ENCODE results near the gene VSIR. TPM values are rescaled to one million over a fixed set of nuclear protein-coding genes. Genes with fewer than 3 reads are reported as not detected.

Gene VSIR
- polyA plus RNA-seq, 3 donors from 2014 or later = 183 to 376 (median 274) TPM

DNA sequence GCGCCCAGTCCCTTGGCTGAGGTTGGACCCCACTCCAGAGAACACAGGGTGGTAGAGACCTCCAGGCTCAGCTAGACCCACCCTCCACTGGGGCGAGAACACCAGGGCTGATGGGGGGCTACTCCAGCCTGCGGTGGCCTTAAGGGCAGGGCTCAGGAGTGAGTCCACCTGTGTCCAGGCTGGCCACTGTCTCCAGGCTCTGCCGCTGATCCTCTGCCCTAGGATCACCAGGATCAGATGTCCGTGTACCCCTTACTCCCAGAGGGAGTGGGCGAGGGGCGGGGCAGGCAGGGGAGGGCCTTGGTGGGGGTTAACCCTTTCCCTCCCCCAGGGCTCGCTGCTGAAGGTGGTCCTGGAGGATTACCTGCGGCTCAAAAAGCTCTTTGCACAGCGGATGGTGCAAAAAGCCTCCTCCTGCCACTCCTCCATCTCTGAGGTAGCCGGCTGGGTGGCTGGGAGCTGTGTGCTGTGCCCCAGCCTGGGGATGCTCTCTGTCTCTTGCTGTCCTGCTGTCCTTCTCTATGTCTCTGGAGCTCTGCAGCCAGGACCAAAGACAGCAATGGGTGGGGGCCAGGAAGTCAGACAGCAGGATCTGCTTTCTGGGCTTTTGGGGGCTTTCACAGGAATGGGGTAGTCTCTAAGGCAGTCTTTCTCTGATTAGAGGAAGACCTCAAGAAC lies 39.7 kb upstream of the VSIR start:
- H3K27ac Mint-ChIP-seq = peak overlapping the region in 1 of 6 donors; percentile 40

DNA sequence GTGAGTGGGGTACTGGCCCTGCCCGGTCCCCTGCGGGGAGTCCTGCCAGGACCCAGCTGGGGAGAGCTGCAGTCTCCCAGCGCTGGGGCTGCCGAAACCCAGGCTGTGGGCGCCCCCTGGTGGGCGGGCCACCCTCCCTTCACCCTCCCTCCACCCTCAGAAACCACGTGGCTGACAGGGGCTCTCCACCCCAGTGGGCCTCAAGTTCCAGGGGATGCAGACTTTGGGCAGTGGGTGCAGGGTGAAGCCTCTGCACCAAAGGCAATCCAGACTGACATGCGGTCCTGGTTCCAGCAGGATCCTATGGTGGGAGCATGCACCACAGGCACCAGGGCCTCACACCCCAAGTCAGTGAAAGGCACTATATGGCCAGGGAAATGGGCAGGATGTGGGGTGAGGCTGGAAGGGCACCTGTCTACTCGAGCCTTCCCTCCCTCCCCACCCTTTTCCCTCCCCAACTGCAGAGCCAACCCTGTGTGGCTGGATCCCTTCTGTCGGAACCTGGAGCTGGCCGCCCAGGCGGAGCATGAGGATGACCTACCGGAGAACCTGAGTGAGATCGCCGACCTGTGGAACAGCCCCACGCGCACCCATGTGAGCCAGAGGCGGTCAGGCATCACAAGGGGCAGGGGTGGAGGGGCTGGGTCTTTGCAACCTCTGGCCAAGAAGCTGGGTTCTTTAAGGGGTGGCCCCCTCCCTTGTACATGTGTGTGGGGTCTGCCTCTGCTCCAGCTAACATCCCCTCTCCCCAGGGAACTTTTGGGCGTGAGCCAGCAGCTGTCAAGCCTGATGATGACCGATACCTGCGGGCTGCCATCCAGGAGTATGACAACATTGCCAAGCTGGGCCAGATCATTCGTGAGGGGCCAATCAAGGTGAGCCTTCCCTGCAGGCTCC lies 38.9 kb upstream of the VSIR start:
- no peak overlapping the region for H3K4me3 Mint-ChIP-seq

More for the DNA sequence above, 39.7 kb upstream of the VSIR start:
- H3K36me3 Mint-ChIP-seq = peaks cover 7 to 22% (median 13%) of the 10 kb centered on the region in 3 donors
- no peaks in the 10 kb centered on the region for H3K9me3 Mint-ChIP-seq
- H3K4me1 Mint-ChIP-seq = peaks cover 0 to 1% of the 10 kb centered on the region in 2 donors
- no peak for DNase-seq
- H3K4me3 Mint-ChIP-seq = no peak overlapping the region
- peaks cover 0 to 3% (median 3%) of the 10 kb centered on the region in 3 donors for H3K27me3 Mint-ChIP-seq (ENCODE audit: low read depth in 3 of 3)

DNA sequence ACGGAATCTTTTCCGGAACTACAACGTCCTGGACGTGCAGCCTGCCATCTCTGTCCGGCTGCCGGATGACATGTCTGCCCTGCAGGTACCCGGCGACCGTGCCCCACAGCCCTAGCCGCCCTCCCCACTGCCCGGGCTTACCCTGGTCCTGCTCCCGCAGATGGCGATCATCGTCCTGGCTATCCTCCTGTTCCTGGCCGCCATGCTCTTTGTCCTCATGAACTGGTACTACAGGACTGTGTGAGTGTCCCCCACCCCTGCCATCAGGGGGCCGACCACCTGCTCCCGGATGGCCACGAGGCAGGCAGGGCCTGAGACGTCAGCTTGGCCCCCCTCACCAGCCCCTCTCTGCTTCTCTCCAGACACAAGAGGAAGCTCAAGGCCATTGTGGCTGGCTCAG lies 38.0 kb upstream of the VSIR start:
- peaks cover 0 to 1% of the 10 kb centered on the region in 2 donors for H3K4me1 Mint-ChIP-seq
- H3K27ac Mint-ChIP-seq = no peak overlapping the region
- peaks cover 1 to 9% (median 8%) of the 10 kb centered on the region in 3 donors for H3K36me3 Mint-ChIP-seq
- H3K27me3 Mint-ChIP-seq (ENCODE audit: low read depth in 3 of 3) = peaks cover 0 to 3% (median 3%) of the 10 kb centered on the region in 3 donors
- H3K4me3 Mint-ChIP-seq = no peak overlapping the region
- no peak for DNase-seq
- H3K9me3 Mint-ChIP-seq = no peaks in the 10 kb centered on the region

More for the DNA sequence above, 38.9 kb upstream of the VSIR start:
- Mint-ChIP-seq H3K9me3 (no peaks in the 10 kb centered on the region), H3K27ac (no peak overlapping the region), H3K36me3 (peaks cover 9 to 16% (median 10%) of the 10 kb centered on the region in 3 donors), H3K4me1 (peaks cover 0 to 1% of the 10 kb centered on the region in 2 donors), H3K27me3 (ENCODE audit: low read depth in 3 of 3) (peaks cover 0 to 3% (median 3%) of the 10 kb centered on the region in 3 donors)
- DNase-seq = peak; percentile 69 to 73 (median 72)

DNA sequence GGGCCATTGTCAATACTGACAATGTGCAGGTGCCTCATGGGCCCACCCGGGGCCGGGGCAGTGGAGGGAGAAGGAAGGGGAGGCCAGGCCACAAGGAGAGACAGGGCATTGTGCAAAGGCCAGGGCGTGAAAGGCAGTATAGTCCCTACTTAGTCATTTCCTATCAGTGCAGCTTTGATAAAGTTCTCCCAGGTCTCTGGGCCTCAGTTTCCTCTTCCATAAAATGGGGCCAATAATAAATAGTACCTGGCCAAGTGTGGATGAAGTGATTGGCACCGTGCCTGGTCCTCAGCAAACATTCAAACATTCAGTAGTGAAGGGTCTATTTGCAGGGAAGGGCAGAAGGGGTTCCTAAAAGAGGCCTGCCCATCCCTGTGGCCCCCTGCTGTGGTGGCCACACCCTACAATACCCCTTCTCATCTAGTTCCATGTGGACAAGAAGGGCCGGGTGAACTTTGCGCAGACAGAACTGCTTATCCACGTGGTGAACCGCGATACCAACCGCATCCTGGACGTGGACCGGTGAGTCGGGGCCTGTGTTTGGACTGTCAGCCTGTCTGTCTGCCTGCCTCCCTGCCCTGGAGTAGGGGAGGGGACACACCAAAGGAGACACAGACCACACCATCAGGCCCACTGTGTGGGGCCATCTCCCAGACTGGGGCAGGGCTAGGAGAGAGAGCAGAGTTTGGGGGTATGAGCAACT lies 36.9 kb upstream of the VSIR start:
- Mint-ChIP-seq H3K9me3 (no peaks in the 10 kb centered on the region), H3K27me3 (ENCODE audit: low read depth in 3 of 3) (peaks cover 0 to 2% (median 0%) of the 10 kb centered on the region in 3 donors), H3K36me3 (peaks cover 0 to 4% (median 0%) of the 10 kb centered on the region in 3 donors), H3K27ac (no peak overlapping the region), H3K4me1 (peaks cover 0 to 1% of the 10 kb centered on the region in 2 donors), H3K4me3 (no peak overlapping the region)
- DNase-seq = no peak

DNA sequence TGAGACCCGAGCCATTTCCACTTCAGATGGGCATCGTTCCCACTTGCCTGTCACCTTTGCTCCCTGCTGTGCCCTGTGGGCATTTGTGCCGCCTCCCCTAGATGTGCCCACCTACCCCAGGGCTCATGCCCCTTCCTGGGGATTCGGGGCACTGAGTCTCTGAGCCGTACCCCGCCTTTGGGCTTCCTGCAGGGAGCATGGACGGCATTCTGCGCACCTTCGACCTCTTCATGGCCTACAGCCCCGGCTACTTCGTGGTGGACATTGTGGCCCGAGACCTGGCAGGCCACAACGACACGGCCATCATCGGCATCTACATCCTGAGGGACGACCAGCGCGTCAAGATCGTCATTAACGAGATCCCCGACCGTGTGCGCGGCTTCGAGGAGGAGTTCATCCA lies 36.3 kb upstream of the VSIR start:
- H3K36me3 Mint-ChIP-seq = peaks cover 0 to 4% (median 0%) of the 10 kb centered on the region in 3 donors
- peaks cover 0 to 2% (median 0%) of the 10 kb centered on the region in 3 donors for H3K27me3 Mint-ChIP-seq (ENCODE audit: low read depth in 3 of 3)
- H3K4me3 Mint-ChIP-seq = no peak overlapping the region
- H3K27ac Mint-ChIP-seq = peak overlapping the region in 1 of 6 donors; percentile 20
- DNase-seq = no peak
- no peaks in the 10 kb centered on the region for H3K9me3 Mint-ChIP-seq
- peaks cover 0 to 1% of the 10 kb centered on the region in 2 donors for H3K4me1 Mint-ChIP-seq

DNA sequence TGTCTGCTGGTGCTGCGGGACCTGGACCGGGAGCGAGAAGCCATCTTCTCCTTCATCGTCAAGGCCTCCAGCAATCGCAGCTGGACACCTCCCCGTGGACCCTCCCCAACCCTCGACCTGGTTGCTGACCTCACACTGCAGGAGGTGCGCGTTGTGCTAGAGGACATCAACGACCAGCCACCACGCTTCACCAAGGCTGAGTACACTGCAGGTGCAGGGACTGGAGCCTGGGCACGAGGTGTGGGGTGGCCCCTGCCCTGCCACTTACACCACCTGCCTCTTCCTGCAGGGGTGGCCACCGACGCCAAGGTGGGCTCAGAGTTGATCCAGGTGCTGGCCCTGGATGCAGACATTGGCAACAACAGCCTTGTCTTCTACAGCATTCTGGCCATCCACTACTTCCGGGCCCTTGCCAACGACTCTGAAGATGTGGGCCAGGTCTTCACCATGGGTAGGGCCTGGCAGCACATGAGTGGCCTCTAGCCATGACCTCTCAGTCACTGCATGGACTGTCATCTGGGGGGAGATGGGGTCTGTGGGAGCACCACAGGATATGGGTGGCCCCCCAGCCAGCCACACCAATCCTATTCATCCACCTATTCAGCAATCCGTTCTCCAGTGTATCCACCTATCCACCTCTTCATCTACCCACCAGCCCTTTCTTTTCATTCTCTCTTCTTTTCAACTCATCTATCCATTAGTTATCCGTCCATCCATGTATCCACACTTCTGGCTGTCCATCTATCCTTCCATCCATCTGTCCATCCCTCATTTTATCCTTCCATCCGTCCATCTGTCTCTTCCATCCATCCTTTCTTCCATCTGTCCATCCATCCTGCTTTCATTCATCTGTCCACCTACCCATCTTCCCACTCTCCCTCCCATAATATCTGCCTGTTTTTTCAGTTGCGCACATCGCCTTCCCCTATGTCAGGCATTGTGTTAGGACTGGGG lies 34.5 kb upstream of the VSIR start:
- H3K27me3 Mint-ChIP-seq (ENCODE audit: low read depth in 3 of 3) = peaks cover 0 to 2% (median 1%) of the 10 kb centered on the region in 3 donors
- no peak overlapping the region for H3K4me3 Mint-ChIP-seq
- no peak for DNase-seq
- peaks cover 0 to 4% (median 0%) of the 10 kb centered on the region in 3 donors for H3K36me3 Mint-ChIP-seq
- peak overlapping the region in 1 of 6 donors; percentile 5 for H3K27ac Mint-ChIP-seq
- H3K9me3 Mint-ChIP-seq = no peaks in the 10 kb centered on the region
- H3K4me1 Mint-ChIP-seq = peaks cover 0 to 1% of the 10 kb centered on the region in 2 donors

DNA sequence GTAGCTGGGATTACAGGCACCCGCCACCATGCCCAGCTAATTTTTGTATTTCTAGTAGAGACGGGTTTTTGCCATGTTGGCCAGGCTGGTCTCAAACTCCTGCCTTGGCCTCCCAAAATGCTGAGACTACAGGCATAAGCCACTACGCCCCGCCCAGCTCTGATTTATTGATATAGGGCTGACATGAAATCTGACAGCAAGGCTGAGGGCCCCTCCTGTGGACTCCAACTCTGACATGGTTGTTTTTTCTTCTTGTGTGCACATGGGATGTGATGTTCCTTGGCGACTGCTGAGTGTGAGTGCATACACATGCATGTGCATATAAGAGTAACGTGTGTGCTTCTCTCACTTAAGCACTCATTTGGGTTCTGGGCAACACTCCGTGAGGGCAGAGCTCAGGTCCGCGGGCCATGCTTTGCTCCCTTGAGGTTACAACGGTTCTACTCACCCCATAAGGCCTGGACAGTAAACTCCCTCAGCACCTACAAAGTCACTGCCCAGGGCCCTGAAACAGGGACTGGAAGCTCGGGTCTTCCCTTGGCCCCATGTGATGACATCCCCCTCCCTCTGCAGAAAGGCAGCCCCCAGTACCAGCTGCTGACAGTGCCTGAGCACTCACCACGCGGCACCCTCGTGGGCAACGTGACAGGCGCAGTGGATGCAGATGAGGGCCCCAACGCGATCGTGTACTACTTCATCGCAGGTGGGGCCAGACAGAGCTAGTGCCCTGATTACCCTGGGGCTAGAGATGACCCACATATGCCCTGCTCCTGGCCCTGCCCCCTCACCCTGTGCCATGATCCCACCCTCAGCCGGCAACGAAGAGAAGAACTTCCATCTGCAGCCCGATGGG lies 33.6 kb upstream of the VSIR start:
- H3K4me1 Mint-ChIP-seq = no peaks in the 10 kb centered on the region
- no peaks in the 10 kb centered on the region for H3K9me3 Mint-ChIP-seq
- H3K27me3 Mint-ChIP-seq (ENCODE audit: low read depth in 3 of 3) = peaks cover 0 to 2% (median 1%) of the 10 kb centered on the region in 3 donors
- H3K36me3 Mint-ChIP-seq = peaks cover 0 to 4% (median 0%) of the 10 kb centered on the region in 3 donors
- DNase-seq = no peak
- no peak overlapping the region for H3K27ac Mint-ChIP-seq
- H3K4me3 Mint-ChIP-seq = no peak overlapping the region

DNA sequence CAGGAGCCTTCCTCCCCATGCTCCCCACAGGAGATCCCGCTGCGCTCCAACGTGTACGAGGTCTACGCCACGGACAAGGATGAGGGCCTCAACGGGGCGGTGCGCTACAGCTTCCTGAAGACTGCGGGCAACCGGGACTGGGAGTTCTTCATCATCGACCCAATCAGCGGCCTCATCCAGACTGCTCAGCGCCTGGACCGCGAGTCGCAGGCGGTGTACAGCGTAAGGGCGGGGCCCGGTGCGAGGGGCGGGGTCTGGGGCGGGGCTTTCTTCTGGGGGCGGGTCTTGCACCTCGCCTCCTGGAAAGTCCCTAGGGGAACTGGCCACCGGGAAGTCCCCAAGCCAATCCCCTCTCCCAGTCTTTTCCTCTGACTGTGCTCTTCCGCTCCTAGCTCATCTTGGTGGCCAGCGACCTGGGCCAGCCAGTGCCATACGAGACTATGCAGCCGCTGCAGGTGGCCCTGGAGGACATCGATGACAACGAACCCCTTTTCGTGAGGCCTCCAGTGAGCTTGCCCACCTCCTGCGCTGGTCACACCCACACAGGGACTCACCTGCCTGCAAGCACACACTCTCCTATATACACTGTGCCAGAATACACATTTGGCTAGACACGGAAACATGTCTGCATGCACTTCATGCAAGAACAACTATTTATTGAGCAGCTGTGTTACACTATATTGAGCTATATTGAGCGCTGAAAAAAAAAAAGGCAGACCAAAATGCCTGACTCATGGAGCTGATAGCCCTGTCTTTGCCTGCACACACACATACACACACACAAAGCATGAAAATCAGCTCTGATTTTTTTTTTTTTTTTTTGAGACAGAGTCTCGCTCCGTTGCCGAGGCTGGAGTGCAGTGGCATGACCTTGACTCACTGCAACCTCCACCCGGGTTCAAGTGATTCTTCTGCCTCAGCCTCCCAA lies 32.7 kb upstream of the VSIR start:
- H3K27me3 Mint-ChIP-seq (ENCODE audit: low read depth in 3 of 3) = peaks cover 2 to 4% (median 4%) of the 10 kb centered on the region in 3 donors
- no peaks in the 10 kb centered on the region for H3K9me3 Mint-ChIP-seq
- H3K27ac Mint-ChIP-seq = no peak overlapping the region
- peaks cover 0 to 4% (median 0%) of the 10 kb centered on the region in 3 donors for H3K36me3 Mint-ChIP-seq
- H3K4me1 Mint-ChIP-seq = no peaks in the 10 kb centered on the region
- no peak for DNase-seq
- no peak overlapping the region for H3K4me3 Mint-ChIP-seq

DNA sequence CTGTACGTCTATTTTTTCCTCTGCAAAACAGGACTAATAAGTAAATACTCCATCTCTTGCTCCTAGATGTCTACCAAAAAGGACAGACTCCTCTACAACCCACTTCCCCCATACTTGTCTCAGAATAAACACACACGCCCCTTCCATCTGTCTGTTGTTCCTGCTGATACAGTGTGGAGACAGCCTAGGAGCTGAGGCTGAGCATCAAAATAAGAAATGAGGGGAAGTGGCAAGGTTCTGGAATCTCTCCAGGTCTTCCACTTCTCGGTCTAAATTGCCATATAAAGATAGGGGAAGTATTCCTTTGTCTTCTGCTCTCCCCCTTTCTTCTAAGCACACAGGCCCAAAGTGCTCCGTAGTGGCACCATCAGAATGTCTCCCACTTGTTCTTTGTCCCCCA lies 30.8 kb upstream of the VSIR start:
- Mint-ChIP-seq H3K9me3 (no peaks in the 10 kb centered on the region), H3K27me3 (ENCODE audit: low read depth in 3 of 3) (peaks cover 2 to 4% (median 4%) of the 10 kb centered on the region in 3 donors), H3K4me1 (no peaks in the 10 kb centered on the region), H3K4me3 (no peak overlapping the region), H3K36me3 (peaks cover 0 to 4% (median 0%) of the 10 kb centered on the region in 3 donors), H3K27ac (no peak overlapping the region)
- DNase-seq = no peak

DNA sequence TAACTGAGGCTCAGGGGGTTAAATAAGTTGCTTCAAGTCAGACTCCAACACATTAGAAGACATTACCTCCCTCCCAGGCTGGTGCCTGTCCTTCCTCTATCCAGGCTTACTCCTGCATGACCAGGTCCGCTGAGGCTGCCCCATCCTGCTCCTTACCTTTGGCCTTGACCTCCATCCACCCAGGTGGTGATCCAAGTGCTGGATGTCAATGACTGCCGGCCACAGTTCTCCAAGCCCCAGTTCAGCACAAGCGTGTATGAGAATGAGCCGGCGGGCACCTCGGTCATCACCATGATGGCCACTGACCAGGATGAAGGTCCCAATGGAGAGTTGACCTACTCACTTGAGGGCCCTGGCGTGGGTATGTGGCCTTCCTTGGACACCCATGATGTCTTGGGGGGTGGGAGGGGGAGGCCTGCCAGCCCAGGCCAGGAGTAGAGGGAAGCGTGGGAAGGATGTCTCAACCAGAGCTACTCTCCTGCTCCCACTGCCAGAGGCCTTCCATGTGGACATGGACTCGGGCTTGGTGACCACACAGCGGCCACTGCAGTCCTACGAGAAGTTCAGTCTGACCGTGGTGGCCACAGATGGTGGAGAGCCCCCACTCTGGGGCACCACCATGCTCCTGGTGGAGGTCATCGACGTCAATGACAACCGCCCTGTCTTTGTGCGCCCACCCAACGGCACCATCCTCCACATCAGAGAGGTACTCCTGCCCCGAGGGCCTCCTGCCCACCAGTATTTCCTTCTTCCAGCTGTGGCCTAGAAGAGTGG lies 29.6 kb upstream of the VSIR start:
- Mint-ChIP-seq H3K27me3 (ENCODE audit: low read depth in 3 of 3) (peaks cover 0 to 4% (median 4%) of the 10 kb centered on the region in 3 donors), H3K36me3 (peaks cover 0 to under 1% (median 0%) of the 10 kb centered on the region in 3 donors), H3K9me3 (no peaks in the 10 kb centered on the region), H3K27ac (no peak overlapping the region), H3K4me3 (no peak overlapping the region), H3K4me1 (peaks cover 0 to 2% of the 10 kb centered on the region in 2 donors)
- no peak for DNase-seq

DNA sequence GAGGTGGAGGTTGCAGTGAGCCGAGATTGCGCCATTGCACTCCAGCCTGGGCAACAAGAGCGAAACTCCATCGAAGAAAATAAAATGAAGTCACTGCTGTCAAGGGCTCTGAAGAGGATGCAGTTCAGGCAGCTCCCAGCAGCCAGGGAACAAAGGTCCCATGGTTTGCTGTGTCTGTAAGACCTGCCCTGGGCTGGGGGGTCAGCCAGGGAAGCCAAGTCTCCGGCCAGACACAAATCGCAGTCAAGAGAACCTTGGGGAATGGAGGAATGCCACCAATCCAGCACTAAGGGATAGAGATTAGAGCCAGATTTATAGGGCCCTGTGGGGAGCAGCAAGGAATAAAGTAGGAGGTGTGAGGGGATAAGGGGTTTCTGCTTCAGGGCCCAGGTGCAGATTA lies 28.9 kb upstream of the VSIR start:
- Mint-ChIP-seq H3K36me3 (no peaks in the 10 kb centered on the region), H3K9me3 (no peaks in the 10 kb centered on the region), H3K4me3 (no peak overlapping the region), H3K27me3 (ENCODE audit: low read depth in 3 of 3) (peaks cover 0 to 4% (median 4%) of the 10 kb centered on the region in 3 donors), H3K27ac (no peak overlapping the region), H3K4me1 (peaks cover 7 to 9% of the 10 kb centered on the region in 2 donors)
- no peak for DNase-seq

Data from immature natural killer cell (primary cell).